GM19467 (cell line): ENCODE data around the gene KDSR.

Experiments used
- ATAC-seq: cut with Tn5 transposase; IDR thresholded peaks from one replicate; pipeline ENCODE4 v1.9.1; 2021; ENCODE audit warnings: mild to moderate bottlenecking, moderate library complexity; ENCODE audit not compliant: unreplicated experiment

KDSR gene

DNA sequence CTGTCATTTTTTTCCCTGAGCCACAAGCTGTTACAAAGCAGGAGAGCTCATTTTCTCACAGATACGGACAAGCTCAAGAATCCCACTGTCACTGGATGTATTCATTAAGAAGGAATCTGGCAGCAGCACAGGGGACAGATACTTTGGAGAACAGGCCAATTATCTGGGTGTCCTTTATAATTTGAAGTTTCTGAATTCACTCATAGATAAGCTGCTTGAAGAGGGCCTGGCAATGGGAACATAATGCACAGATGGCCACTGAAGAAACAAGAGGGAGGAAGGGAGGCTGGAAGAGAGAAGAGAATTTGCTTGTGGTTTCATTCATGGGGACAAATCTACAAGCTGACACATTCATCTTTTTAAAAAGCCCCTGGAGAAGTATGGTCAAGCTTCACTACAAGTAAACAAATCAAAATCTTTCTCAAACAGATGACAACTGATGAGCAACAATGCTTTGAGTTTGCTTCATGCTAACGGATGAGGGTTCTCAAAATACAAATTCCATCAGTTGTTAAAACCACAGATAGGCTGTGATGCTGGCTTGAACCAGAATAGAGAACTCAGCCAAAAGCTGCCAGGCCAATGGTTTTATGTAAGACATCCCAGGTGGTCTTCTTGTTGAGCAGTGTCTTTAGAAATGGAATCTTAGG, 59.3 kb downstream of the KDSR start:
- ATAC-seq: no peak

DNA sequence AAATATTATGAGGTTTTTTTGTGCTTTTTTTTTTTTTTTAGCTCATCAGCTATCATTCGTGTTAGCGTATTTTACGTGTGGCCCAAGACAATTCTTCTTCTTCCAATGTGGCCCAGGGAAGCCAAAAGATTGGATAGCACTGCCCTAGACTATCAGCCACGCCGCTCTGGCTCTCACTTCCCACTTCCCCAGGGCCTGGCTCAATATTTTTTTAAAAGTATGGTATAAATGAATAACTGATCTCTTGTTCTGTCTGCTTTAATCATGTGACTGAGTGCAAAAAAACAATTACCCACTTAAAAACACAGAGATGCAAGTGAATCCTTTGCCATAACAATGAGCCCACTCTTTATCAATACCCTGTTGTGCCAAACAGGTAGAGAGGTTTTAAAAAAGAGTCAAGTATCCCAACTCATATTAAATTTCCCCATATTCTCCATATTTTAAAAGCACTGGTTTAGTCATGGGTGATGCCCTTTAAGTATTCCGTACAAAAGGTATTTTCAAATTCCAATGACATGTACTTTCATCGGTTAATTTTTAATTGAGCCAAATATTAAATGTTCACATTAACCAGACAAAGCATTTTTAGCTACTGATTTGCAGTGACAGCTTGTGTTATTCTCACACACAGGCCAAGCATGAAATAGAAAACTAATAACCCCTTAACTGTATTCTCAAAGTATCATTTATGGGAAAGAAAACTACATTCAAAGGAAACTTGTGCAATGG, 60.0 kb downstream of the KDSR start:
- no peak for ATAC-seq

DNA sequence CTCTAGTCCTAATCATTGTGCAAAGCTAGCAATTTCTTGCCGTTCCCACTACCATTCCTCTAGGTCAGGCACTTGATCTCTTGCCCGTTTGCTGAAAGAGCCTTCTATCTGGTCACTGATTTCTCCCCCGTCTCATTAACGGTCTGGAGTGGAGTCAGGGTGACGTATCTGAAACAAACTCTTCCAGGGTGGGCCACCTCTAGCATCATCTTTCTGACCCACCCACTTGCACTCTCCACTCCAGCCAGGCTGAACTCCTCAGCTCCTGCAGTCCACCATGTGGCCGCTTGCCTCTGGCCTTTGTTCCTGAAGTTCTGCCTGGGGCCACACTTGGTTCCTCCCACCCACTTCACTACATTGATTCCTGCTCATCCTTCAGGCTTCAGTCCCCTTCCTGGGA, 60.8 kb downstream of the KDSR start:
- no peak for ATAC-seq

DNA sequence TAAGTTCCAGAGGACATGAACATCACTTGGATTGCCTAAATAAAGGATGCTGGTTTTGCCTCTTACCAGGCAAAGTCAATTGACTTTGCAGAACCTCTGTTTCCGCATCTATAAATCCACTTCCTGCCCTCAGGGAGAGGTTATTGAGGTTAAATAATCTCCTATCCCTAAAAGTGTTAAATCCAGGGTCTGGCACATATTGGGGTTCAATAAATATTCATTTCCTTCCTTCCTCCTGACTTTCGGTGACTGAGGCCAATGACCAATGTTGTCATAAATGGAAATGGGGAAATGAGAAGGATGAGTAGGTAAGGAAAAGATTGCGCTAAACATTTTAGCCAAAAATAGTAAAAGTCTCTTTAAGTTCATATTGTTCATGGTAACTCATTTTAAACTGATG, 63.5 kb downstream of the KDSR start:
- ATAC-seq: no peak

DNA sequence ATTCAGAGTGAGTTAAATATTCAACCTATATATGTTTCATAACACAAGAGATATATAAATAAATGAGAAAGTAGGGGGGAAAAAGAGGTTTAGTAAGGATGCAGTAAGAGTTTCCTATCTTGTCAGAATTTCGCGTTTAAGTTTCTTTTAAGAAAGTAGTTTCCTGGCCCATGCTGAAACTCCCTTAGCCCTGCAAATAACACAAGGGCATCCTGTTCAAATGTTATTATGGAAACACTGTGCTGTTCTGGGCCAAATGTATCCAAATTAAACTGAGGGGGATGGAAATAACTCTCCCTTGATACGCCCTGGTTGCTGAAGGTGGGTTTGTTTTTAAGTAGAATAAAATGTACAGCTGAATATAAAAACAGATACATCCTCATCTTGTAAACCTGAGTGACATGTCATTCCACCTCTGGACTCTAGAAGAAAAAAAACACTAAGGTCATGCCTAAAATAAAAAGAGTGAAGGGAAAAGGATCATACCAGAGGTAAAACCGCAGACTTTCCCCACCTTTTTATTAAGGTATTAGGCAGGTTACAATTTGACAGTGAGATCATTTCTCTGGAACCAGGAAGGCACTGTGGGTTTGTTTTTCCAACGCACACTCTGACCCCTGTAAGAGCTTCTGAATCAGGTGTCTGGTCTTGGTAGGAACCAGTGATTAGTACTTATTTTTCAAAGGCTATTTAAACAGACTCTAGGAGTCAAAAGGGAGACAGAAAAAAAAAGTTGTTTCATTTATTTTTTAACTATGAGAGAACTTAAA, 64.2 kb downstream of the KDSR start:
- ATAC-seq: no peak

DNA sequence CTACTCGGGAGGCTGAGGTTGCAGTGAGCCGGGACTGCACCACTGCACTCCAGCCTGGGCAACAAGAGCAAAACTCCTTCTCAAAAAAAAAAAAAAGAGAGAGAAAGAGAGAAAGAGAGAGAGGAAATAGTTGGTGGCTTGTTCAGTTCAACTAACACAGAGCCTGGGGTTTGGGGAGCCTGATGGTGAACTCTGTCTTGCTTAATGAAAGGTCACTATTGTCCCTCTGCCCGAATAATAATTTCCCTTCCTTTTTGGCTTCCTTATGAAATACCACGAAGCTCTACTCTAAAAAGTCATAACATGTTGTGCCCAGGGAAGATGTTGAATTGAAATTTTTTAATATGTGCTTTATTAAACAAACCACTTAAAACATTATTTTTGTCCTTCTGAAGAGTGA, 64.8 kb downstream of the KDSR start:
- ATAC-seq: no peak

DNA sequence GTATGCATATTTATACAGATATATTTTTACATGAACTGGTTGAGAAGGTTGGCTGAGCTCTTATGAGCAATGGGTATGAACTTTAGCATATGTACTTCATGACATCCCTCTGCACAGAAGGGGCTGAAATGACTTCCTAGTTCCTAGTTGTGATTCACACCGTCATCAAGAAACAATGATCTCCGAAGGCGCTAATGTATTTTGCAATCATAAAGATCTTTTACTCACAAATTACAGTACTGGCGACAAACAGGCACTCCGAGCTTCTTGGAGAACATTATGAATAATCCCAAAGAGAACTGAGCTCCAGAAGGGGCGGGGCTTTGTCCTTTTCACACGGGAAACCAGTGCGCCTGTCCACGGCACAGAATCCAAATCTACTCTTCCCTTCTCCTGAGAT, 65.6 kb downstream of the KDSR start:
- ATAC-seq: no peak

DNA sequence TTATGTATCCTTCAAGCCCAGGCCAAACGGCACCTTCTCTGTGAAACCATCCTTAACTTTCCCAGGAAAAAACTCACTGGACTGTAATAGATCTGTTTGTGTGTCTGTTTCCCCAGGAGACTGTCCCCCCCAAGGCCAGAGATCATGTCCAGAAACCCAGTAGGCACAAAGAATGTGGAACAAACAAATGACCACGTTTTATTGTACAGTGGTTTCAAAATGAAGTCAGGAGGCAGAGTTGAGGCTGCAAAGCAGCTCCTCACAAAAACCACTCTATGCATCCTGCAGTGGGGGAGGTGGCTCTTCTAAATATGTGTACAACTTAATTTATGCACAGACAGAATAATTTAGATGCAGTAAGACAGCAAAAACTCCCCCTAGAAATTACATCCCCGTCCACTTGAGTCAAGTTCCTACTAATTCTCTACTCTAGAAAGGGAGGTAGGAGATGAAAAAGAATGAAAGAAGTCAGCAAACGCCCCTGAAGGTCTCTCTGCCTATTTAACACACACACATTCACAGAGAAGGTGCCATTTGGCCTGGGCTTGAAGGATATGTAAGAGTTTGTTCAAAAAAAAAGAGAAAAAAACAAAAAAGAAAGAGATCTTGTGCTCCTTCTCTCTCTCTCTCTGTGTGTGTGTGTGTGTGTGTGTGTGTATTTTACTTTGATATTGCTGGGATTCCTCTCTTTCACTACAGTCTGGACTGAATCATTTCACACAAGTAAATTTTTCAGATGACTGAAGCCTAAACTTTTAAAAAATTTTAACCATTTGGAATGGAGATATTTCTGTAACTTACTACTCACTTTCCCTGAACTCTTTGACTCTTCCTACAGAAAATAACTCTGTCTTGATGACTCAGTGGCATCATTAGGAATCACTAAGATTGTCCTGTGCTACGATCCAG, 66.9 kb downstream of the KDSR start:
- peak; percentile 63 for ATAC-seq

DNA sequence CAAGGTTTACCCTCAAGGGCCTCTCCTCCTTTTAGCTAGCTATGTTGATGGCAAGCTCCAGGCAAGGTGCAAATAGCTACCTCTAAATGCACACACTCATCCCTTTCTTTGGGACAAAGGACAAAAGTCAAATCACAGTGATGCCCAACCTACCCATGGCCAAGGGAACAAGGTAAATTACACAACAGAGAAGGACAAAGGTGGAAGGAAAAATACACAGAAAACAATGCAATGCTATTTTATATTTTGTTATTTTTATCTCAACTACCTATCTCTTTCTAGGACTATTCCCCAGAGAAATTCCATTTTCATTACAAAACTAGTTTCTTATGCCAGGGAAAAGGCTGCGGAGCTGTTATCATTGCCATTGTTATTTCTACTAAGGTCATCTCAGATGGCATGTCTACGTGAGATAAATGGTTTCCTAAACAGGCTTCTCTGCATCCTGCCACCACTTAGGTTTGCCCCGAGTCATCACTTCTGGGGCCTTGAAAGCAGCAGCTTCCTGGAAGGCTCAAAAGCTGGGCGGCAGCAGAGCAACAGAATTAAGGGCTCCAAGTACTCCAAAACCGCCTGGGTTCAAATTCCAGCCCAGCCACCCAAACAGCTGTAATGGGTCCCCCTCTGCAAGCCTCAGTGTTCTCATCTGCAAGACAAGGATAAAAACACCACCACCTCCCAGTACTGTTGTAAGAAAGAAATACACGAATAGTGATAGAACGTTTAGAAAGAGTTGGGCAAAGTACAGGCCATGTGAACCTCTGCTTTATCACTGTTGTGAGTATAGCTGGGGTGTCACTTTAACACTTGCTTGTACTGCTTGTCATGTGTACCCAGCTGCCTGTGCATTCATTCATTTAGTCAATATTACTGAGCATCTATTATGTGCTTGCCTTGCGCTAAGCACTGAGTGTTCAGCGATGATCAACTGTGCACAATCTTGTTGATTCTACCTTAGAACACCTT, 68.3 kb downstream of the KDSR start:
- no peak for ATAC-seq

DNA sequence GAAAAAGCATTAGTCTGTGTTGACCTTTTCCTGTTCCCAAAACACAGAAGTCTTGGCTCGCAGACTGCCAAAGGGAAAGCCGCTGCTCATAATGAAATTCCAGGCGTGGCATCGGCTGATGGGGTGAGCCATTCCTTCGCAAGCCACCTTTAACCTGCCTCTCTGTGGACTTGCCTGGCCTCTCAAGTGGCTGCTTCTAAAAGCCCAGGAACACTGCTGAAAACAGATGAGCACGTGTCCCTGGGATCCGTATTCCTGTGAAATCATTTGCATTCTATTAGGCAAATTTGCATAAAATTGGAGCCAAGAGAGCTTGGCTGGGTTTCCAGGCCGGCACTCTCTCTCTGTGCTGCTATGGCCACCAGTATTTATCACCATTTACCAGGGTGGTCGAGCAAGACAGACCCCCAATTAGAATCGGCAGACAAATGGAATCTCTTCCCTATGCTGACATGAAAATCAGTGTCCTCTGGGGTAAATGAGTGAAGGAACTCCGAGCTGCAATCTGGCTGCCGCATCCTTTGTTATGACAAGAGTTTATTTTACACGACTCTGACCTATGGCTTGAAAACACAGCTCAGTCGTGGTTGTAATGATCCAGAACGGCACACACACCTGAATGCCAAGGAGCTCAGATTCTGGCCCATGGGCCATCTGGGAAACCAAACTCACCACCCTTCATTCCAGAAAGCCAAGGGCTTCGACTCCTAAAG, 69.2 kb downstream of the KDSR start:
- no peak for ATAC-seq

DNA sequence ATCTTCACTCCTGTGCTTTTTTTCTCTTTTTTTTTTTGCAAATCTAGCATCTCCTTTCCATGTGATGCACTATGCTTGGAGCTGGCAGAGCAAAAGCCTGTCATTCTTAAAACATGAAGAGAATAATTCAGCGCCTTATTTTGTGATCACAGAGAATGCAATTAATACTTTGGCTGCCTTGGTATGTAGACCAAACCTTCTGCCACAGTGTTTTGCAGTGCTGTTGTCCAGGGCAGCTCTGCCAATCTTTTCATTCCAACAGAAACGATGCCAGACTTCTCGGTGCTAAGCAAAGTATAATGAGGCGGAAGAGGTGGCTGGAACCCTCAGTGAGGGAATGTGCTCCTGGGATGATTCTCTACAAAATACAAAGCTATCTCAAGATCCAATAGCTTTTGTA, 73.1 kb downstream of the KDSR start:
- ATAC-seq: no peak

DNA sequence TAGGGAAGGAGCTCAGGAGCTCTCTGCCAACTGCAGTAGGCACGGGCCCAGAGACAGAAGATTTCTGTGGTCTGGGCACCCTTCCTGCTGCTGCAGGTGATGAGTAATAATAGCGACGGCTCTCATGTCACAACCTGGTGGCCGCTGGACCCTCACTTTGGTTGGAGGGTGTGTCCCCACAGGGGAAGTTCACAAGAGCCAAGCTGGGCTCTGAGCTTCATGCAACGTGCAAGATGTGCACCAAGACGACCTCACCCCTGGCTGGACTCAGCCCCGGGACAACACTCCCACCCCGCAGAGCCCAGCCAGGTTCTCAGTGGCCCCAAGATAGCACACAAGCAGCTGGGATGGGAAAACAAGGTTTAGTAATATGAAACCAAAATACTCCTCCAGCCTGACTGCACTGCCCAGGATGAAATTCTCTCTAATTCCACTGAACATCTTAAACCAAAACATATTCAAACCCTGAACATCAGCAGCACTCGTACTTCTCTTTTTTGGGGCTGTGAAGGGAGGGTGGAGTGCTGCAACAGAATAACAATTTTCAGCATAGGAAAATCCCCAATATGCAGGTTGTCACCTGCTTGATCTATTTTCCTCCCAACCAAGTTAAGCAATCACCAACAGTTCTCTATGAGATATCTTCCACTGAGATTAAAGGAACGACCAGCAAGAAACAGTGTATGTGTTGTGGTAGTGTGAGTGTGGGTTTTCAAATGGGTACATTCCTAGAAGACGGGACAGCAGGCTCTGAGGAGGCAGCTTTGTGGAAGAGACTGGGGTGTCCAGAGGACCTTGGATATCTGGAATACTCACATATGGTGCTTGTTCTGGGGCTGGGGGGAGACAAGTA, 73.9 kb downstream of the KDSR start:
- ATAC-seq: peak; percentile 71

DNA sequence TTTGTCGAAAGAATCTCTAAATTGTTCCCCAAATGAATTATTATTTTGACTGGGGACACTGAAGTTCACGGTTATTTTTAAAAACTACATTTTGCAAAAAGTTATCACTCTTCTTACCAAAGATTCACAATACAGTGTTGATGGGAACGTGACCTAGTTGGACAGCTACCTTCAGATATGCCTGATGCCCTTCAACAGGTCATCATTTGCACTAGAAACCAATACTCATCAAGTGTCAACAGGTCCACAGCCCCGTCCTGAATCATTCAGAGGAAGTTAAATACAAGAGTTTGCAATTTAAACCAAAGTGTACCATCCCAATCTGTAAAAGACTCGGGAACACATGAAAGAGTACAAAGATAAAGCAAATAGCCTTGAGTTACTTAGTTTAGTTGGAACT, 75.7 kb downstream of the KDSR start:
- ATAC-seq: no peak

DNA sequence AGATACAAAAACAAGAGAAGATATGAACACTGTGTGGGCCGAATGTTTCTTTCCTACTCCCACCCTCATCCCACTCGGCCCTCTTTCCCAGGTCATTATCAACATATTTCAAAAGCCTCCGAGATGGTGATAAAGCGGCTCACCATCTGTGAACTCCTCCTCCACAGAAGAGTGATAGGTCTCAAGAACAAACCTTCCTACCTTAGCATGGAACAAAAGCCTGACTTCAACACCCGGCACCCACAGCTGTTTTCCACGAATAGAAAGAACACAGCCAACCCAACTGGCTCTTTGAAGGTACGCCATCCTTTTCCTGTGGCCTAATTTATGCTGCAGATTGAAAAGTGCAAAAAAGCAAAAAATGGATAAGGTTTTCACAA, 76.2 kb downstream of the KDSR start:
- ATAC-seq: no peak

DNA sequence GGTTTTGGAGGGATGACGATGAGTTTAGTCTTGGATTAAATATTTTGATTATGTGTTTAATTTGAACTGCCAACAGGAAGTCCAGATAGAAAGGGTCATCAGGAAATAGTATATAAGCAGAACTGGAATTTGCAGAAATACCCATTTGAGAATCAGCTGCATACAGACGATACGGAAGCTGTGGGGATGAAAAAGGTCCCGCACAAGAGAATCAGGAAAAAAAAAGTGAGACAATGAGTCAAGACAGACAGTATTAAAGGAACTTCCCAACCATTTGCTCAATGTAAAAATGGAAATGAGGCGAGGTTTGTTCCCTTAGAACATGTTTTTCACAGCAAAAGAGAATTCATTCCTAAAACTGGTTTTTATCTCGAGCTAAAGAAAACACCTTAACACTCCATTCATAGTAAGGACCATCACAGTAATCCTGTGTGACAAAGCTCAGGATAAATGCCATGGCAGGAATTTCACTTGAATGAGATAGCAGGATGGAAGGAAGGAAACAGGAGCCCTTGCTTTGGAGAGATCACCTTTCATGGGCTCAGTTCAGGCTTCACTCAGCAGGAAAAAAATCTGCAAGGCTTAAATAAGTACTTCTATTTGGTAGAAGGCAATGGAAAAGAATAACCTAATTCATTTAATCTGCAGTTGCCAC, 76.7 kb downstream of the KDSR start:
- ATAC-seq: no peak

DNA sequence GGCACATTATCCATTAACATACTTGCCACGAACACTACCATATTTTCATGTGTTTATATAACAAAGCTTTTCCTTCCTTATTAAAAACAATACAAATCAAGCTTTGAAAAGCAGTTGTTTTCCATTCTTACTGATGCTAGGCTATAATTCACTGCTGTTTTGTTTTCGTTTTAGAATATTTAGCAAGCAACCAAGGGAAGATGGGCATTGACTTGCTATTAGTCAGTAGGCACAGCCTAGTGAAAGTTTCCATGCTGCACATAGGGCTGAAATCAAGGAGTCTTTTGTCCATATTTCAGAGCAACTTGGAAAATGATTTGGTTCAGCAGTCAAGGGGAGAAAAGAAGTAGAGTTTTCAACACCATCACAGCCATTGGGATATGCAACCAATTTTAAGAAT, 78.7 kb downstream of the KDSR start:
- ATAC-seq: no peak

DNA sequence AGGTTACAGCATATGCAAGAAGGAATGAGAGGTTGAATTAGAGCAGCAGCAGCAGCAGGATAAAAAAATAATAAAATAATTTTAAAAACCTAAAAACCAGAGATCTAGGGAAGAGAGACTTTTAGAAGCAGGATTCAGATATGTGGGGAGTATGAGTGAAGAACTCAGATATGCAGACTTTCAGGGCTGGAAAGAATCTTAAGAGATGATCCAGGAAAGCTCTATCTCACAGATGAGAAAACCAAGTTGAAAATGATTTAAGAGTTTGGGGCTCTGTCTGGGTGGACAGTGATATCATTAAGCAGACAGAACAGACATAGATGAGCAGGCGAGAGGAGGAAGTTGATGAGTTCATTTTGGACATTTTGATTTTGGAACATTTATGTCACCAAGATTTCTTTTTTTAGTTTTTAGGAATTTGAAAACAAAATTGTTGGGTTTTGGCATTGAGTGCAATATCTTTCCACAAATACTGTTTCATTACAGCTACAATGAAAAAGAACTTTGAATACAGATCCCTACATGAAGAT, 79.2 kb downstream of the KDSR start:
- ATAC-seq: no peak

DNA sequence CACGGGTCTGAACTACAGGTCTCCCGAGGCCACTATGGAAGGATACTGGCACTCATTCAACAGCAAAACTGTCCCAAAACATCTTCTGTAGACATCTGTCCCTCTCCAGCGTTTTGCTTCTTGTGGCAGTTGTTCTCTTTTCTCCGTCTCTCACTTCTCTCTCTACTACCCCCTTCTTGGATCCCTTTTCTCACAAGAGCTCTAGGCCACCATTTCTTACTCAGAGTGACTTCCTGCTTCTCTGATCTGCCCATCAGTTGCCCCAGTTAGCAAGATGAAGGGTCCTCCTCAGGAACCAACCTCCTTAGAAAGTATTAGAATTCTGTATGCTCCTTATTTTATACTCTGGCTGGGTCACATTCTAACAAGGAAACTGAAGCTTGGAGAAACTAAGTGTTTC, 80.1 kb downstream of the KDSR start:
- ATAC-seq: no peak
